AG09309 (cell line): ENCODE measurements around the gene KRTAP10-9.

Source experiments
- DNase-seq: peaks from one replicate; pipeline ENCODE4 v3.0.0-alpha.2; 2010; ENCODE audit warnings: low read depth
- H3K4me3 ChIP-seq: 2 replicates; pipeline ENCODE4 v1.5.1; 2011; ENCODE audit warnings: mild to moderate bottlenecking, low read depth, low read length, moderate library complexity; ENCODE audit not compliant: control insufficient read depth
- TF ChIP-seq, protein P1 (sequence below): IDR thresholded peaks from 2 replicates; pipeline ENCODE4 v1.5.1; 2011; ENCODE audit warnings: mild to moderate bottlenecking, low read depth, low read length, inconsistent platforms; ENCODE audit not compliant: insufficient read depth, control insufficient read depth; ENCODE audit errors: missing control alignments

KRTAP10-9 gene

DNA sequence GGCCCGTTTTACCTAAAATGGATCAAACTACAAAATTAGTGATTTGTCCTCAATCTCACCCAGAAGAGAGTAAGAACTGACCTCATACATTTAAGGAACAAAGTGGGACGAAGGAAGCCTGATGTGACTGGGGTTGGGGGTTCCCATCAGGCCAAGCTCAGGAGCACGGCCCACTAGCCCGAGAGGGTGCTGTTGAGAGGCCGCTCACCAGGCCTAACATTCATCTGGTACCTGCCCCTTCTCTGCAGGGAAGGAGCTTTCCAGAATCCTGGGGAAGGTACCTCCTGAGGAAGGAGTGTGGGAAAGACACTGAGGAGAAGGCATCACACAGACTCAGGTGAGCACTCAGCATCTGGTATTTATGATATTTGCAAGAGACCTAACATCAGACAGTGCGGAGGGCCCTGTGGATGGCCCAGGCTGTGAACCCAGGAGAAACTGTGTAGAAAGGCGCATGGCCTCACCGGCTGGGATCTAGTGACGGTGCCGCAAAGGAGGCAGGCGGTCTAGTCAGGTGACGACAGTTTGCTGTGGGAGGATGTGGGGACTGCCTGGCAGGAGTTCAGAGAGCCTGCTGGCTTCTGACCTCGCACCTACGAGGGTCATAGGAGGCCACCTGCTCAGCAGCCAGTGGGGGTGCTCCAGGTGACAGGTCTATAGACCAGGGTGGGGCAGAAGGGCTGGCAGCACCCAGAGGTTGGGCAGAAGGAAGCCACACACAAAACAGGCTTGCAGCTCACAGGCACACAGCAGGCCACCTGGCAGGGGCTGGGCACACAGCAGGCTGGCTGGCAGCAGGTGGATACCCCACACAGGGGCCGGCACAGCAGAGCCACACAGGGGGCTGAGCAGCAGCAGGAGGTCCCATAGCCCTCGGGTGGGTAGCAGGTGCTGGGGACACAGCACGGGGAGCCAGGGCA is 27.0 kb downstream of the KRTAP10-9 start:
- TF ChIP-seq, protein P1, sequence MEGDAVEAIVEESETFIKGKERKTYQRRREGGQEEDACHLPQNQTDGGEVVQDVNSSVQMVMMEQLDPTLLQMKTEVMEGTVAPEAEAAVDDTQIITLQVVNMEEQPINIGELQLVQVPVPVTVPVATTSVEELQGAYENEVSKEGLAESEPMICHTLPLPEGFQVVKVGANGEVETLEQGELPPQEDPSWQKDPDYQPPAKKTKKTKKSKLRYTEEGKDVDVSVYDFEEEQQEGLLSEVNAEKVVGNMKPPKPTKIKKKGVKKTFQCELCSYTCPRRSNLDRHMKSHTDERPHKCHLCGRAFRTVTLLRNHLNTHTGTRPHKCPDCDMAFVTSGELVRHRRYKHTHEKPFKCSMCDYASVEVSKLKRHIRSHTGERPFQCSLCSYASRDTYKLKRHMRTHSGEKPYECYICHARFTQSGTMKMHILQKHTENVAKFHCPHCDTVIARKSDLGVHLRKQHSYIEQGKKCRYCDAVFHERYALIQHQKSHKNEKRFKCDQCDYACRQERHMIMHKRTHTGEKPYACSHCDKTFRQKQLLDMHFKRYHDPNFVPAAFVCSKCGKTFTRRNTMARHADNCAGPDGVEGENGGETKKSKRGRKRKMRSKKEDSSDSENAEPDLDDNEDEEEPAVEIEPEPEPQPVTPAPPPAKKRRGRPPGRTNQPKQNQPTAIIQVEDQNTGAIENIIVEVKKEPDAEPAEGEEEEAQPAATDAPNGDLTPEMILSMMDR: no peak
- DNase-seq: no peak
- no peak overlapping the region for H3K4me3 ChIP-seq

- H3K4me3 ChIP-seq: no peak within 1 kb of the TSS
- no peak for DNase-seq
- TF ChIP-seq, protein P1: no peak
These were observed 27.8 kb downstream of the KRTAP10-9 start, which contains the start of gene KRTAP12-4 for GRCh38 chr21:44654576-44655175. Gene KRTAP12-4 (minus strand): TSS chr21:44654659. CDS start chr21:44654614, 45 bp downstream.

DNA sequence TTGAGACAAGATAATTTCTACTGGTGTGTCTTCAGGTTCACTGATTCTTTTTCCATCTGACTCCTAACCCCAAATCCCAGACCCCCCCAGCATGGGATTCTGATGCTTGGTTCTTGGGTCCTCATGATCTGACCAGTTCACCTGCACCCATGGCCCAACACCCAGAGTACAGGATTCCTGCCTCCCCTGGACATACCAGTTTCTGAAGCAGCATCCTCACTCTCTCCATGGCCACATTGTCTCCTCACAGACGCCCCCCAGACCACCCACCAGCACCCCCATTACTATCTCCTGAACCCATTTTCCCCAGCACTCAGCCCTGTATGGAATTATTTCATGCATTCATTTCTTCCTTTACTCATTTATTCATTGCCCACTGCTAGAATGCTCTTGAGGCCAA is 30.0 kb downstream of the KRTAP10-9 start:
- no peak overlapping the region for H3K4me3 ChIP-seq
- DNase-seq: no peak
- TF ChIP-seq, protein P1: no peak

- no peak for DNase-seq
- TF ChIP-seq, protein P1: no peak
- H3K4me3 ChIP-seq: no peak within 1 kb of the TSS
These were observed 31.0 kb downstream of the KRTAP10-9 start, which contains the start of gene KRTAP12-3 for GRCh38 chr21:44657635-44658540. Gene KRTAP12-3 (plus strand): TSS chr21:44657932. CDS start chr21:44657980, 48 bp downstream.

DNA sequence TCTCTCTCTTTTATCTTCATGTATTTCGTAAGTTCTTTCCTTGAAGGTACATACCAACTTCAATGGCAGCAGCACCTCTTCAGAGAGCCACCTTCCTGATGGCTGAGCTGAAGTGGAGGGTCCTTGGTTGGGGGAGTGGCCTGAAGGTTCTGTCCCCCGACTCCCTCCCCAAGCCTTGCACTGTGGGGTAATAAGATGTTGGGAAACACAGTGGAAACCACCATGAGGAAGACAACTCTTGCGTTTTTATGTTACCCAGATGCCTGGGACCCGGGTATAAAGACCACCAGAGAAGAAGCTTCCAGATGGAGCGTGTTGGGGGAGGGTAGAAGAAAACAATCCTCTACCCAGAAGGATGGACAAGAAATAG is 31.6 kb downstream of the KRTAP10-9 start:
- TF ChIP-seq, protein P1: no peak
- no peak overlapping the region for H3K4me3 ChIP-seq
- DNase-seq: no peak
